Neuronal stem cell (in vitro differentiated cells): ENCODE results near the gene KAZN.

Source experiments
- DNase-seq: peaks from one replicate; pipeline ENCODE4 v3.0.0-alpha.2; 2013; ENCODE audit warnings: low spot score
- H2AFZ ChIP-seq: one replicate; pipeline ENCODE4 v1.6.1; 2013; ENCODE audit warnings: mild to moderate bottlenecking, low read length, inconsistent platforms
- H2AK5ac ChIP-seq: 2 replicates; pipeline ENCODE4 v1.6.1; 2013; ENCODE audit warnings: low read depth, mild to moderate bottlenecking, inconsistent platforms, low read length, moderate library complexity, mixed read lengths
- H2BK120ac ChIP-seq: 2 replicates; pipeline ENCODE4 v1.6.1; 2013; ENCODE audit warnings: low read depth, mild to moderate bottlenecking, inconsistent platforms, low read length, moderate library complexity, mixed read lengths
- H2BK12ac ChIP-seq: one replicate; pipeline ENCODE4 v1.6.1; 2013; ENCODE audit warnings: low read length, inconsistent platforms
- H2BK15ac ChIP-seq: 2 replicates; pipeline ENCODE4 v1.6.1; 2013; ENCODE audit warnings: mild to moderate bottlenecking, low read length, inconsistent platforms, mixed read lengths
- H2BK5ac ChIP-seq: one replicate; pipeline ENCODE4 v1.6.1; 2013; ENCODE audit warnings: inconsistent platforms, mild to moderate bottlenecking, low read length, moderate library complexity
- H3K14ac ChIP-seq: one replicate; pipeline ENCODE4 v1.6.1; 2013; ENCODE audit warnings: low read length, inconsistent platforms
- H3K18ac ChIP-seq: 2 replicates; pipeline ENCODE4 v1.6.1; 2013; ENCODE audit warnings: low read length, inconsistent platforms
- H3K23ac ChIP-seq: 2 replicates; pipeline ENCODE4 v1.6.1; 2013; ENCODE audit warnings: low read depth, mild to moderate bottlenecking, mixed read lengths, low read length, inconsistent platforms; ENCODE audit not compliant: poor library complexity
- H3K27ac ChIP-seq: replicated peaks from 3 replicates; pipeline ENCODE4 v1.5.1; 2013; ENCODE audit warnings: low read length, inconsistent platforms
- H3K27me3 ChIP-seq, 3 experiments: 2 replicates each; pipeline ENCODE4 v1.6.1; 2013; ENCODE audit warnings: low read length in 3 of 3, mild to moderate bottlenecking in 2 of 3, inconsistent platforms in 1 of 3, low read depth in 1 of 3, mixed read lengths in 1 of 3, moderate library complexity in 1 of 3; ENCODE audit not compliant: control insufficient read depth in 3 of 3, insufficient read depth in 3 of 3
- H3K36me3 ChIP-seq, 2 donors: replicated peaks in 1 of 2; 2 replicates each; pipeline ENCODE4 v1.6.1; 2013; ENCODE audit warnings: low read length in 2 of 2; ENCODE audit not compliant: control insufficient read depth in 2 of 2, insufficient read depth in 2 of 2
- H3K4ac ChIP-seq: 2 replicates; pipeline ENCODE4 v1.6.1; 2013; ENCODE audit warnings: inconsistent platforms, mild to moderate bottlenecking, low read length, moderate library complexity
- H3K4me1 ChIP-seq, 2 donors: 1 replicate in 1 of 2; 2 replicates in 1 of 2; pipeline ENCODE4 v1.6.1; 2013; ENCODE audit warnings: low read length in 2 of 2, low read depth in 1 of 2; ENCODE audit not compliant: control insufficient read depth in 2 of 2, insufficient read depth in 1 of 2
- H3K4me2 ChIP-seq: one replicate; pipeline ENCODE4 v1.6.1; 2013; ENCODE audit warnings: mild to moderate bottlenecking, low read length, inconsistent platforms; ENCODE audit not compliant: insufficient read depth, poor library complexity, severe bottlenecking
- H3K4me3 ChIP-seq, 2 donors: 2 replicates each; pipeline ENCODE4 v1.5.1; 2013; ENCODE audit warnings: low read length in 2 of 2, mild to moderate bottlenecking in 2 of 2, inconsistent platforms in 1 of 2, moderate library complexity in 1 of 2
- H3K79me1 ChIP-seq: one replicate; pipeline ENCODE4 v1.6.1; 2013; ENCODE audit warnings: low read depth, mild to moderate bottlenecking, inconsistent platforms, low read length, moderate library complexity
- H3K9ac ChIP-seq: one replicate; pipeline ENCODE4 v1.6.1; 2013; ENCODE audit warnings: mild to moderate bottlenecking, low read depth, low read length, inconsistent platforms; ENCODE audit not compliant: poor library complexity
- H3K9me3 ChIP-seq, 2 donors: replicated peaks in 1 of 2; 2 replicates each; pipeline versions ENCODE3 to v1.6.1; 2013; ENCODE audit warnings: low read length in 2 of 2, mild to moderate bottlenecking in 2 of 2, inconsistent platforms in 1 of 2, low read depth in 1 of 2, mixed read lengths in 1 of 2, moderate library complexity in 1 of 2; ENCODE audit not compliant: control insufficient read depth in 2 of 2, insufficient read depth in 1 of 2
- H4K8ac ChIP-seq: one replicate; pipeline ENCODE4 v1.6.1; 2013; ENCODE audit warnings: low read depth, mild to moderate bottlenecking, inconsistent platforms, low read length, moderate library complexity
- H4K91ac ChIP-seq: one replicate; pipeline ENCODE4 v1.6.1; 2013; ENCODE audit warnings: low read length, low read depth, mild to moderate bottlenecking, inconsistent platforms; ENCODE audit not compliant: poor library complexity
- WGBS, 2 donors: extraction: QIAGEN DNeasy Blood & Tissue Kit; methylation state at CpG; one replicate each; pipeline ENCODE4 v1.1.7; 2013; ENCODE audit warnings: missing lambda C conversion rate in 2 of 2, mixed read lengths in 1 of 2; ENCODE audit not compliant: insufficient read length in 2 of 2, insufficient replicate concordance in 1 of 2; ENCODE audit errors: extremely low coverage in 2 of 2; 5-methylcytosine and 5-hydroxymethylcytosine counted together

The KAZN gene

GRCh38 chr1:14884614-14885175, 286.2 kb downstream of the KAZN start:
- Histone ChIP-seq H3K9ac (no peak overlapping the region), H2AK5ac (no peak overlapping the region), H3K23ac (no peak overlapping the region), H2BK12ac (no peak overlapping the region), H4K8ac (no peak overlapping the region), H3K27ac (no peak overlapping the region), H3K18ac (no peak overlapping the region), H3K4me1 (peaks cover 3 to 13% of the 10 kb centered on the region in 2 donors), H3K4ac (no peak overlapping the region), H3K14ac (no peak overlapping the region), H3K36me3 (peaks cover 0 to 13% of the 10 kb centered on the region in 2 donors), H3K27me3 (no peaks in the 10 kb centered on the region), H3K79me1 (no peaks in the 10 kb centered on the region), H3K4me3 (no peak overlapping the region), H2BK120ac (no peak overlapping the region), H2BK15ac (no peak overlapping the region), H4K91ac (no peak overlapping the region), H3K9me3 (peaks cover 0 to 13% of the 10 kb centered on the region in 2 donors), H2BK5ac (no peak overlapping the region), H2AFZ (no peak overlapping the region), H3K4me2 (no peak overlapping the region)
- no CpG with 5 or more reads among the region's 15 CpGs for WGBS, 2 donors
- no peak for DNase-seq

- no peak overlapping the region for H2BK15ac ChIP-seq
- no peak overlapping the region for H3K23ac ChIP-seq
- no peaks in the 10 kb centered on the region for H3K36me3 ChIP-seq
- H3K4me2 ChIP-seq = no peak overlapping the region
- H3K4me3 ChIP-seq = no peak overlapping the region
- no peak overlapping the region for H2AFZ ChIP-seq
- no peaks in the 10 kb centered on the region for H3K27me3 ChIP-seq
- H2AK5ac ChIP-seq = no peak overlapping the region
- H3K18ac ChIP-seq = no peak overlapping the region
- H3K27ac ChIP-seq = no peak overlapping the region
- no peaks in the 10 kb centered on the region for H3K79me1 ChIP-seq
- H3K4ac ChIP-seq = no peak overlapping the region
- peaks cover 9 to 13% of the 10 kb centered on the region in 2 donors for H3K4me1 ChIP-seq
- no peak overlapping the region for H3K14ac ChIP-seq
- no peak overlapping the region for H2BK5ac ChIP-seq
- DNase-seq = no peak
- no CpG with 5 or more reads among the region's 5 CpGs for WGBS, 2 donors
- no peak overlapping the region for H4K8ac ChIP-seq
- peaks cover 0 to 5% of the 10 kb centered on the region in 2 donors for H3K9me3 ChIP-seq
- no peak overlapping the region for H2BK12ac ChIP-seq
- H3K9ac ChIP-seq = no peak overlapping the region
- no peak overlapping the region for H2BK120ac ChIP-seq
- H4K91ac ChIP-seq = no peak overlapping the region
Measured at GRCh38 chr1:14887044-14887566, 288.6 kb downstream of the KAZN start.

GRCh38 chr1:14887764-14888350, 289.4 kb downstream of the KAZN start:
- Histone ChIP-seq H2AFZ (no peak overlapping the region), H3K36me3 (no peaks in the 10 kb centered on the region), H3K27me3 (no peaks in the 10 kb centered on the region), H2BK12ac (no peak overlapping the region), H3K9ac (no peak overlapping the region), H4K8ac (no peak overlapping the region), H2AK5ac (no peak overlapping the region), H3K4ac (no peak overlapping the region), H3K9me3 (peaks cover 0 to 5% of the 10 kb centered on the region in 2 donors), H2BK15ac (no peak overlapping the region), H3K4me3 (no peak overlapping the region), H3K27ac (peak overlapping the region; percentile 77), H3K4me2 (no peak overlapping the region), H3K23ac (no peak overlapping the region), H3K14ac (no peak overlapping the region), H2BK5ac (no peak overlapping the region), H3K18ac (peak overlapping the region; percentile 76), H2BK120ac (no peak overlapping the region), H4K91ac (no peak overlapping the region), H3K79me1 (no peaks in the 10 kb centered on the region), H3K4me1 (peaks cover 9 to 13% of the 10 kb centered on the region in 2 donors)
- peak; percentile 62 for DNase-seq
- WGBS, 2 donors = no CpG with 5 or more reads among the region's 13 CpGs

- Histone ChIP-seq H3K4ac (no peak overlapping the region), H3K18ac (peak overlapping the region; percentile 76), H4K8ac (no peak overlapping the region), H2BK120ac (no peak overlapping the region), H2BK5ac (no peak overlapping the region), H3K27me3 (no peaks in the 10 kb centered on the region), H3K9ac (no peak overlapping the region), H2BK12ac (no peak overlapping the region), H3K4me2 (no peak overlapping the region), H3K9me3 (peaks cover 0 to 5% of the 10 kb centered on the region in 2 donors), H2AK5ac (no peak overlapping the region), H3K79me1 (no peaks in the 10 kb centered on the region), H3K4me3 (no peak overlapping the region), H3K23ac (no peak overlapping the region), H3K14ac (no peak overlapping the region), H3K27ac (peak overlapping the region; percentile 77), H2AFZ (no peak overlapping the region), H2BK15ac (no peak overlapping the region), H3K36me3 (no peaks in the 10 kb centered on the region), H3K4me1 (peaks cover 9 to 13% of the 10 kb centered on the region in 2 donors), H4K91ac (no peak overlapping the region)
- DNase-seq = no peak
- WGBS, 2 donors = no CpG with 5 or more reads among the region's 10 CpGs
Measured at GRCh38 chr1:14888374-14888773, 289.9 kb downstream of the KAZN start.
